Measurements from ENCODE around the gene ELFN2.

The ELFN2 gene

GRCh38 chr22:37456346-37456745, 29.1 kb upstream of the ELFN2 start:
- TF ChIP-seq CTCF (IDR thresholded peaks at IDR 0.05; ENCODE audit: control extremely low read depth, extremely low read depth, low read depth, missing control alignments): no peak
- CTCF ChIA-PET: interaction anchor here (0.7 to 5.2 kb wide), 10 partner anchors 9 to 196 kb away, joined by 3 to 68 read pairs (median 3); no protein-coding TSS in a partner anchor
- DNase-seq (ENCODE audit: extremely low spot score): no peak
- POLR2A ChIA-PET: no interaction called here

DNA sequence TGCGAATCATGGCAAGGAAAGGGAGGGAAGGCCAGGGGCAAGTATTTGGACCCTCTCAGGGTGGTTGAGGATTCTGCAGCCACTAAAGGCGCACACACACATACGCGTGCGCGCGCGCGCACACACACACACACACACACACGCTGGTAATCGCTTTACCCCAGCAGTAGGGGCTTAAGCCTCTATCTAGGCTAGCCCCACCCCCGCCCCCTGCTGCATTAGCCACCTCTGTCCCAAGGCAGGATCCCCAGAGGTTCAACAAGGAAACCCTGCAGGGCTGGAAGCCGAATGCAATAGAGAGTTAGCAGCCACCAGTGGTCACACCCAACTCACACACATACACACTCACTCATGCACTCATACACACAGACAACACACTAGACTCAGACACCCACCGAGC, 28.6 kb upstream of the ELFN2 start:
- ChIA-PET POLR2A (no interaction called here), CTCF (interaction anchor here (0.6 to 5.2 kb wide), 7 partner anchors 8 to 196 kb away, joined by 3 to 68 read pairs (median 3); no protein-coding TSS in a partner anchor)
- DNase-seq (ENCODE audit: extremely low spot score): no peak
- no peak for TF ChIP-seq CTCF (IDR thresholded peaks at IDR 0.05; ENCODE audit: control extremely low read depth, extremely low read depth, low read depth, missing control alignments)

GRCh38 chr22:37454857-37455686, 27.8 kb upstream of the ELFN2 start:
- no peak for TF ChIP-seq CTCF (IDR thresholded peaks at IDR 0.05; ENCODE audit: control extremely low read depth, extremely low read depth, low read depth, missing control alignments)
- no peak for DNase-seq (ENCODE audit: extremely low spot score)
- ChIA-PET CTCF (interaction anchor here (0.6 to 5.2 kb wide), 4 partner anchors 8 to 140 kb away, joined by 3 to 68 read pairs (median 3); partner anchors contain the start of gene MFNG), POLR2A (no interaction called here)

DNA sequence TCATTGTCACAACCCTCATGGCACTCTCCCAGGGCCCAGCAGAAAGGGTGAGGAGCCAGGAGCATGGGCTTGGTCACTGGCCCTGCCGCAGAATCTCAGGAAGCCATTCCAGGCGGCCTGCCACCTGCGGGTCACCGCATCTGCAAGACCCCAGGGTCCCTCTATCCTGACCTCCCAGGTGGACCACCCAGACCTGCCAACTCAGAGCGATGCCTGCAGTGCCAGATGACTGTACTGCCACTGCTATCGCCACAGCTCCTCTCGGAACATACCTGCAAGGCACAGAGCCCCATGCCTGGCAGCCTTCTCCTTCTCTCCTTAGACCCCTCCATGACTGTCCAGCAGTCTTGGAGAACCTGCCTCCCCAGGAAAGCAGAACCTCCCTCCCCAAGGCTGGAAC, 26.4 kb upstream of the ELFN2 start:
- ChIA-PET CTCF (no interaction called here), POLR2A (no interaction called here)
- DNase-seq (ENCODE audit: extremely low spot score): no peak
- TF ChIP-seq CTCF (IDR thresholded peaks at IDR 0.05; ENCODE audit: control extremely low read depth, extremely low read depth, low read depth, missing control alignments): no peak

GRCh38 chr22:37451218-37451617, 23.9 kb upstream of the ELFN2 start:
- ChIA-PET POLR2A (no interaction called here), CTCF (no interaction called here)
- DNase-seq (ENCODE audit: extremely low spot score): no peak
- no peak for TF ChIP-seq CTCF (IDR thresholded peaks at IDR 0.05; ENCODE audit: control extremely low read depth, extremely low read depth, low read depth, missing control alignments)

- TF ChIP-seq CTCF (IDR thresholded peaks at IDR 0.05; ENCODE audit: control extremely low read depth, extremely low read depth, low read depth, missing control alignments): no peak
- CTCF ChIA-PET: interaction anchor here (0.7 to 2.9 kb wide), 7 partner anchors 9 to 132 kb away, joined by 3 to 14 read pairs (median 7); no protein-coding TSS in a partner anchor
- no peak for DNase-seq (ENCODE audit: extremely low spot score)
- POLR2A ChIA-PET: no interaction called here
Measured at GRCh38 chr22:37449331-37450001, 22.2 kb upstream of the ELFN2 start.
